22Rv1 (cell line): Measurements from ENCODE around the gene GPRASP3.

ENCODE experiments used
- H3K27ac ChIP-seq: fragments of 450-650 bp; 2 replicates; pipeline ENCODE4 v1.5.1; 2017
- ZFX ChIP-seq: fragments of 450-650 bp; IDR thresholded peaks from 2 replicates; pipeline ENCODE4 v1.6.1; 2017; ENCODE audit warnings: antibody characterized with exemption, borderline replicate concordance
- TF ChIP-seq, protein P1 (sequence below): fragments of 450-650 bp; IDR thresholded peaks from 2 replicates; pipeline ENCODE4 v1.5.1; 2017; ENCODE audit warnings: mild to moderate bottlenecking

Gene GPRASP3

DNA sequence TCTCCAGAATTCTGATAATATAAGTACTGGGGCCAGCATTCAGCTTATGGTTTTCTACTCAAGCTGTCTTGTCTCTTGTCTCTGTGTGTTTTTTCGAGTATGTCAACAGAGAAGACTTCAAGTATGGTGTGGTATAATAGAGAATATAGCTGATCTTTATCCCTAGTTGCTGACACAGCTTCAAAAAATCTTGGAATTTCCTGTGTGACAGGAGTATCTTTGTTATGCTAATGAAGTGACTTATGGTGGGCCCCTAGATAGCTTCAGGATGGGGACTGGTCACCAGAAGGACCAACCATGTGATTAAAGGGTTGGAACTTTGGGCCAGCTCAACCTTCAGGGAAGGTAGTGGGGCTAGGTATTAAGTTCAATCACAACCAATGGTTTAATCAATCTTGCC lies 2.9 kb downstream of the GPRASP3 start:
- no peak overlapping the region for H3K27ac ChIP-seq
- TF ChIP-seq, protein P1, sequence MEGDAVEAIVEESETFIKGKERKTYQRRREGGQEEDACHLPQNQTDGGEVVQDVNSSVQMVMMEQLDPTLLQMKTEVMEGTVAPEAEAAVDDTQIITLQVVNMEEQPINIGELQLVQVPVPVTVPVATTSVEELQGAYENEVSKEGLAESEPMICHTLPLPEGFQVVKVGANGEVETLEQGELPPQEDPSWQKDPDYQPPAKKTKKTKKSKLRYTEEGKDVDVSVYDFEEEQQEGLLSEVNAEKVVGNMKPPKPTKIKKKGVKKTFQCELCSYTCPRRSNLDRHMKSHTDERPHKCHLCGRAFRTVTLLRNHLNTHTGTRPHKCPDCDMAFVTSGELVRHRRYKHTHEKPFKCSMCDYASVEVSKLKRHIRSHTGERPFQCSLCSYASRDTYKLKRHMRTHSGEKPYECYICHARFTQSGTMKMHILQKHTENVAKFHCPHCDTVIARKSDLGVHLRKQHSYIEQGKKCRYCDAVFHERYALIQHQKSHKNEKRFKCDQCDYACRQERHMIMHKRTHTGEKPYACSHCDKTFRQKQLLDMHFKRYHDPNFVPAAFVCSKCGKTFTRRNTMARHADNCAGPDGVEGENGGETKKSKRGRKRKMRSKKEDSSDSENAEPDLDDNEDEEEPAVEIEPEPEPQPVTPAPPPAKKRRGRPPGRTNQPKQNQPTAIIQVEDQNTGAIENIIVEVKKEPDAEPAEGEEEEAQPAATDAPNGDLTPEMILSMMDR, result no peak
- no peak for TF ChIP-seq ZFX

DNA sequence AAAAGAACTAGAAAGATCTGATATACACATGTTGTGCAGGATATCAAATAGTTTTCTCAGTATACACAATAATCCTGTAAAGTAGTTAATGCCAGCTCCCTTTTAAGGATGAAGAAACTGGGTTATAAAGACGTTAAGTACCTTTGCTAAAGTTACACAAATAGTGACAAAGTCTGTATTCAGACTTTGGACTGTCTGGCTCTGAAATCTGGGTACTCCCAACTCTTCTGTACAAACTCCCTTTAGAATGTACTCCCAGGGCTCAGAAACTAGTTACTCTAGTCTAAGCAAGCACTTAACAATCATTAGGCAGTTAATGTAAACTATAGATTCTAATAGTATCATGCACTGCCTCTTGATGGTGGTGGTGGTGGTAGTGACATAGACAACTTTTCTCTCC lies 7.2 kb downstream of the GPRASP3 start:
- H3K27ac ChIP-seq, result no peak overlapping the region
- TF ChIP-seq ZFX, result no peak
- TF ChIP-seq, protein P1, result no peak

DNA sequence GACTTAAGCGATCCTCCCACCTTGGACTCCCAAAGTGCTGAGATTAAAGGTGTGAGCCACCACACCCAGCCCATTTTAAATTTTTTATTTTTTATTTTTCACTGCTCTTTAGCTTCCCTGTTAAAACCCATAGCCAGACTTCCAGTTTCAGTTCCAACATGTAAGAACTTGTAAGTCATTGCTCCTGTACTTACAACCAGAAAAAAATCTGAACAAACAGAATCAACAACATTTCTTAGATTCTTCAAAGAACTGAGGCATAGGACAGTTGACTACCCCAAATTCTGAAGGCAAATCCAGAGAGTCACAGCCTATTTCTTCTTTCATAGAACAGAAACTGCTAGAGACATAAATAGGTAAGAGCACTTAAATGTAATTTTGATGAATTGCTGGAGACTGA lies 8.1 kb downstream of the GPRASP3 start:
- H3K27ac ChIP-seq, result no peak overlapping the region
- TF ChIP-seq, protein P1, result no peak
- TF ChIP-seq ZFX, result no peak

DNA sequence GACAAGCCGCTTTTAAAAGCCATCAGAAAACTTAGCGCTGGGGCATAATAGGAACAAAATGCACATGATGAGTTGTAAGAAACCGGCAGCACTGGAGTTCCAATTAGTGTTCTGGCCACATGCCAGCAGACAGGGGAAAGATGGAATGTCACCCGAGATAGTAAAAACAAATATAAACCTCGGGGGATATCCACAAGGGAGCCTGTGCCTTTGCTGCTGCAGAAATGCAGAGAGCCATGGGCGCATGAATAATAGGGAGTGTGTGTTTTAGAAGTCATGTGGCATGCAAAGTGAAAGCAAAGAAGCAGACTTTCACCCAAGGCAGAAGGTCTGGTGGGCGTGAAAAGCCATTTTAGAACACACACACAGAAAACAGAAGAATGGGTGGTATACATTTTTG lies 19.1 kb downstream of the GPRASP3 start:
- no peak for TF ChIP-seq ZFX
- TF ChIP-seq, protein P1, result no peak
- no peak overlapping the region for H3K27ac ChIP-seq

DNA sequence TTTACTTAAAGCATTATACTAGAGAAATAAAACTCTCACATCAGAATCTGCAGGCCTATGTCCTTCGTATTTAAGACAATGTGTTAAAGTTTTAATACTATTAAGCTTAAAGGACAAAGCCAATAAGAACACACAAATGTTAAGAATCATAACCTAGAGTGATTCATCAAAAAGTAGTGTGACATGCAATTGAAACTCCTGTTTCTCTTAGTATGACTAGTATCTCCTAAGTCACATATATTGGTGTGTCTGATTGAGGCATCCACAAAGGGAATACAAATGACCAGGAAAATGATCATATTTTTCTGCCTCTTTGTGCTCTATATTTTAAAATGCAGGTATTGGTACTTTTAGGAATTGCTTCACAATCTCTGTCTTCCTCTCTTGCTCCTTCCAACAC lies 23.8 kb downstream of the GPRASP3 start:
- no peak for TF ChIP-seq ZFX
- TF ChIP-seq, protein P1, result no peak
- no peak overlapping the region for H3K27ac ChIP-seq

DNA sequence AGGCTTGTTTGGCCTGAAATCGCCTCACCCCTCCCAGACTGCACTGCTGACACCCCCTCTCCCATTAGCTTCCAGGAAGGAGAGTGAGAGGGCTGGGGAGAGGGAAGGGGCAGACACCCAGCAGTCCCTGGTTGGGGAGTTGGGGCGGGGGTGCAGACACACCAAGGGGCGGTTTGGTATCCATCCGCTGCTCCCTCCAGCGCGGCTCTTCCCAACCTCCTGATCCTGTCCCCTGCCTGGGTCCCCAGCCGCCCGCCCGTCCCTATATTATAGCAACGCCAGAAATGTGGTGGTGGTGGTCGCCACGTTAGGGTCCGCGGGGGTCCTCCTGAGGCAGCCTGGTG lies 24.9 kb downstream of the GPRASP3 start:
- no peak overlapping the region for H3K27ac ChIP-seq
- no peak for TF ChIP-seq ZFX
- TF ChIP-seq, protein P1, result no peak

DNA sequence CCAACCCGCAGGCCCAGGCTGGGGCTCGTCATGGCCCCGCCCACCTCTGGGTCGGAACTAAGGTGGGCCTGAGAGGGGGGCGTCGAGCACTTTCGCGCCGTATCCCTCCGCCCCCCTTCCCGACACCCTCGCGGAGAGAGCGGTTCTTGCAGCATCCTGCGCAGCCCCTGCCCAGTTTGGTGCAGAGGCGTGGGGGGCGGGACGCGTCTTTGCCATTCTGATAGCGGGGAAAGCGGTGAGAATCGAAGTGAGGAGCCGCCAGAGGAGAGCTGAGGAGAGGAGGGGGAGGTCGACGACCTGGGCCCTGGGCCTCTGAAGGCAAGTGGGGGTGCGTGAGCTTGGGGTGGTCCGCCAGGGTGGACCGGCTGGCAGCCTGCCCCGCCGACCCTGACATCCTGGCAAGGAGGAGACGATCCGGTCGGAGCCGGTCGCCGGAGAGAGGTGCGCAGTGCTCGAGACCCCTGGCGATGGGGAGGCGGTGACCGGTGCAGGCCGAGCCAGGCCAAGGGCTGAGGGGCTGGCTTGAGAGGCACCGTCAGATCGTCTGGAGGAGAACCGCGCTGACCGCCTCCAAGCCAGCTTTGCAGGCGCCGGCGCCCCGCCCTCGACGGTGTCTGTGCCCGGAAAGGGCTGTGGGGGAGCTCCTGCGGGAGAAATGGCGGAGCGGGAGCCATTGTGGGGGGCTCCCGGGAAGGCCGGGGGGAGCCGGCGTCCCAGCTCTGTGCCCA lies 25.5 kb downstream of the GPRASP3 start:
- no peak overlapping the region for H3K27ac ChIP-seq
- TF ChIP-seq ZFX, result no peak
- TF ChIP-seq, protein P1, result no peak
